Fibroblast of lung (primary cell): ENCODE measurements around the gene WDR76.

Experiments used
- CTCF ChIP-seq, 2 donors: IDR thresholded peaks in 1 of 2; conservative IDR thresholded peaks in 1 of 2; 1 replicate in 1 of 2; 2 replicates in 1 of 2; pipeline ENCODE4 v1.5.1; 2011 to 2012; ENCODE audit warnings: low read length in 2 of 2, control low read depth in 1 of 2, inconsistent platforms in 1 of 2, low read depth in 1 of 2, mild to moderate bottlenecking in 1 of 2
- EZH2 ChIP-seq: IDR thresholded peaks from 2 replicates; pipeline ENCODE4 v1.5.1; 2012; ENCODE audit warnings: low read length, control low read depth, mild to moderate bottlenecking; ENCODE audit errors: missing control alignments

DNA sequence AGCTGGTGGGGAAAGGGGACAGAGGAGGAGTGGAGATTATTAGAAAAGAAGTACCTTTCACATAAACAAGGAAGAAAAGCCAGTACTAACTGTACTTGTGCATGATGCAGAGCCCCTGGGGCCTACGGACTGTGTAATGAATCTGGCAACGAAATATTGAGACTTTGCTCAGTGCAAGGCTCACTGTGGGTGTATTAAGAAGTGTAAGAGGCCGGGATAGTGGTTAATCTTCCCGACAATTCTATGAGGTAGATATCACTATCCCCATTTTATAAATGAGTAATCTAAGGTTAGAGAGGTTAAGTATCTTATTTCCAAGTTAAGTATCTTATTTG, 89.5 kb downstream of the WDR76 start:
- TF ChIP-seq CTCF (conservative IDR thresholded peaks at IDR 0.05 in 1 of 2, IDR thresholded peaks at IDR 0.05 in 1 of 2; ENCODE audit: low read depth in 1 of 2, low read length in 2 of 2) = no peak
- TF ChIP-seq EZH2 = no peak
